Head of caudate nucleus (tissue), 42 donors: ENCODE results near the gene MARCHF9.
A peak's percentile ranks its signal among the peaks of the same experiment; 100 is the strongest.

Source experiments
- DNase-seq, 42 donors: peaks; one replicate each; pipeline versions ENCODE4 v3.0.0 to v3.0.0-alpha.2; 2020 to 2021; ENCODE audit warnings: mixed read lengths in 7 of 42
- intact Hi-C: fragments of 100-400 bp; cut with DNase I; formaldehyde crosslinking; loops from one replicate; pipeline ENCODE4 v1.15.0; 2022

MARCHF9 gene

DNA sequence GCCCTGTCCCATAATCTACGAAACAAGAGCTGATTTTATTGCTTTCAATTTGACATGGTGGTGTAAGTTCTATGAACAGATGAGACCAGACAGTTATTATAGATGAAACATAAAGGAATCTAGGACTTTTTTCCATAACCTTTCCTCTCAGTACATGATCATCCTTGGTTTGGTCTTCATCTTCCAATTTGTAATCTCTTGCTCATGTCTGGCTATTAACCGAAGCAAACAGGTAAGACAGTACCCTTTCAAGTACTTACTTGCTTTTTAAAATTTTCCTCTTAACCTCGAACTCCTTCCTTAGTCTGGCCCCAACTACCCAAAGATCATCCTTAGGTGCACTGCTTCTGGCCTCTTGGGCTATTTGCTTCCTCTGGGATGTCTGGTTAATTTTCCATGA lies 8.9 kb upstream of the MARCHF9 start:
- no peak for DNase-seq
- intact Hi-C loops: loop anchor here (10.0 kb wide), 1 partner anchor 51 kb away; the partner anchor contains the start of gene OS9

GRCh38 chr12:57749061-57749460 lies 5.8 kb upstream of the MARCHF9 start:
- DNase-seq: no peak
- intact Hi-C loops: loop anchor here (10.0 kb wide), 1 partner anchor 54 kb away; the partner anchor contains the start of gene OS9

DNA sequence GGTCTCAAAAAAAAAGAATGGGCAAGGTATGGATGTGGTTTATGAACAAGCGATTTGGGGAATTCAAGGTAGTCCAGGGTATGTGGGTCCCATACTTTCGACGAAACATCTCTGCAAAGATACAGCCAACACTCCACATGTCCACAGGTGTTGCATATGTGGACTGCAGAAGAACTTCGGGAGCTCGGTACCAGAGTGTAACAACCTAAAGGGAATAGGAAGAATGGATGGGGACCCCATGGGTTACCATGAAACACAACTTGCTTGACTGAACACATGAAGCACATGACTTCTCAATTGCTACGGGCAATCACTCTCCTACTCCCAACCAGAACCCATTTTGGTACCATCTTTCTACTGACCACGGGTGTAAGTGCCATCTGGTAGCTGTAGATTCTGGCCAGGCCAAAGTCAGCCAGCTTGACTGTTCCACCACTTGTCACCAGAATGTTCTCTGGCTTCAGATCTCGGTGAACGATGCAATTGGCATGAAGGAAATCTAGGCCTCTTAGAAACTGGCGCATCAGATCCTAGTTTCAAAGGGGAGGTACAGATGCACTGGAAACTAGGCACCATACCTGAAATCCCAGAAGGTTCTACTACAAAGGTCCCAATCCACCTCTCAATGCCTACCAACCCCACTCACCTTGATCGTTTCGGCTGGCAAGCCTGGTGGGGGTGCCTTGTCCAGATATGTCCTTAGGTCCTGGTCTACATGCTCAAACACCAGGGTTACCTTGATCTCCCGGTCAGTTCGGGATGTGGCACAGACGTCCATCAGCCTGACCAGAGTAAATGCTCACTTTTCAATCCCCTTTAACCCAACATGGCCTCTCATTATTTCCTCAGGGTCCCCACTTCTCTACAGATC lies 4.1 kb upstream of the MARCHF9 start:
- intact Hi-C loops: no loop called here

GRCh38 chr12:57751432-57751787 lies 3.5 kb upstream of the MARCHF9 start:
- DNase-seq: no peak
- intact Hi-C loops: no loop called here

More for the DNA sequence above, 4.1 kb upstream of the MARCHF9 start:
- no peak for DNase-seq

GRCh38 chr12:57751788-57752667 lies 2.9 kb upstream of the MARCHF9 start, which contains the start of gene CDK4:
Gene CDK4 (minus strand): TSS chr12:57752310. CDS start chr12:57751717, 593 bp downstream.
- intact Hi-C loops: no loop called here
- peak; percentile 99 to 100 (median 100) for DNase-seq

DNA sequence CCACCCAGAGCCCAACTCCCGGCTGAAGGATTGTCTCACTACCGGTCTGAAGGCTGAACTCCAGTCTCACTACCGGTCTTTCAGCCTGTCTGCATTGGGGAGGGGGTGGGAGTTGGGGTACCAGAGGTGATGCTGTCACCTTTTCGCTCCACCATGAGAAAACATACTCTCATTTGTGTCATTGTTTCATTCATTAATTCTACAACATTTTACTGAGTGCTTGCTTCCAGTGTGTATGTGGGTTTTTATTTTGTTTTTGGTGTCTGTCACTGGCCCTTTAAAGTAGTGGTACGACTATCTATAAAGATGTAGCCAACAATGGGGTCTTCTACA lies 2.3 kb upstream of the MARCHF9 start:
- DNase-seq: no peak
- intact Hi-C loops: no loop called here

- intact Hi-C loops: no loop called here
- no peak for DNase-seq
Measured at GRCh38 chr12:57753756-57754337, 1.1 kb upstream of the MARCHF9 start.

GRCh38 chr12:57755194-57755453 lies 221 bp downstream of the MARCHF9 start:
- no peak for DNase-seq
- intact Hi-C loops: no loop called here

GRCh38 chr12:57755454-57756372 lies 810 bp downstream of the MARCHF9 start:
- peak in 15 of 42 donors; percentile 11 to 58 (median 38) for DNase-seq
- intact Hi-C loops: no loop called here

DNA sequence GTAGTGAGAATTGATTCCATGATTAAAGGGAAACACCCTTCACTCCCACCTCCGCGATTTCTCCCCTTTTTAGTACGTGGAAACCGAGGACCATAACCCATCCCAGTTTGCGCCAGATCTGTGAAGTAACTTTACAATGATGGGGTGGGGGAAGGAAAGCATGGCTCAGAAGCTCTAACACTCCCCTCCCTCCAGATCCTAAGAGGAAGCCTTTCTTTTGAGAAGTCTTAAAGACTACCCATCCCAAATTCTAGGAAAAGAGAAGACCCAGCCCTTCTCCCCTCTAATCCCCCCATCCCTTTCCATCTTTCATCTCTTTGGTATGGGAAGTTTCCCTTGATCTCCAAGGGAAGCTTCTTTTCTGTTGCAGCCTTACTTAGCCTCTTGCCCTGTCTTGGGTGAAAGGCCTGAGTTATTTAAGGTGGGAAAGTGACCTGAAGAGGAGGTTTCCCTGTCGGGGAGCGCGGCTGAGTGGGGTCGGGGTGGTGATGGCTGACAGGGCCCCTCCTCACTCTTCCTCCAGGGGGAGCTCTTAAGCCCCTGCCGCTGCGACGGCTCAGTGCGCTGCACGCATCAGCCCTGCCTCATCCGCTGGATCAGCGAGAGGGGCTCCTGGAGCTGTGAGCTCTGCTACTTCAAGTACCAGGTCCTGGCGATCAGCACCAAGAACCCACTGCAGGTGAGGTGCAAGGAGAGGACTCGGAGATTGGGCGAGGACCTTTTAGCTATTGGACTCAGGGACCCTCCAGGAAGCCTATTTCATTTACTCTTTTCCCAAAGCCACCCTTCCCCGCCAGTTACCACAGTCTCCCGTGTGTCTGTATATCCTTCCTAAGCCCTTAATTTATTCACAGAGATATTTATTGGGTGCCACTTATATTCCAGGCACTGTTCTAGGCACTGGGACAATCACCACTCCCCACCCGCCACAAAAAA lies 1.8 kb downstream of the MARCHF9 start:
- DNase-seq: peak in 5 of 42 donors; percentile 28 to 60 (median 50)
- intact Hi-C loops: no loop called here

DNA sequence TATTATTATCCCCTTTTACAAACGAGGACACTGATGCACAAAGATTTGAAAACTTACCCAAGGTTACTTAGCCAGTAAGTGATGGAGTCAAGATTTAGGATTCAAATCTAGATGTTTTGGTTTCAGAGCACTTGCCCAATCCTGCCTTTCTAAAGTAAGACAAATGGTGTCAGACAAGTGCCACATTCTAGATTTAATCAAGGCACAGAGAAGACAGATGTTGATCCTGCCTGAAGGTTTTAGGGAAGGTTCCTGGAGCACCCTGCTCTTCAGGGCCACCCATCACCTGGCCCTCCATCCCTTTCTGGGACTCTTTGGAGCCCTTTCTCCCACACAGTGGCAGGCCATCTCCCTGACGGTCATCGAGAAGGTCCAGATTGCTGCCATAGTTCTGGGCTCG lies 2.9 kb downstream of the MARCHF9 start:
- no peak for DNase-seq
- intact Hi-C loops: no loop called here

DNA sequence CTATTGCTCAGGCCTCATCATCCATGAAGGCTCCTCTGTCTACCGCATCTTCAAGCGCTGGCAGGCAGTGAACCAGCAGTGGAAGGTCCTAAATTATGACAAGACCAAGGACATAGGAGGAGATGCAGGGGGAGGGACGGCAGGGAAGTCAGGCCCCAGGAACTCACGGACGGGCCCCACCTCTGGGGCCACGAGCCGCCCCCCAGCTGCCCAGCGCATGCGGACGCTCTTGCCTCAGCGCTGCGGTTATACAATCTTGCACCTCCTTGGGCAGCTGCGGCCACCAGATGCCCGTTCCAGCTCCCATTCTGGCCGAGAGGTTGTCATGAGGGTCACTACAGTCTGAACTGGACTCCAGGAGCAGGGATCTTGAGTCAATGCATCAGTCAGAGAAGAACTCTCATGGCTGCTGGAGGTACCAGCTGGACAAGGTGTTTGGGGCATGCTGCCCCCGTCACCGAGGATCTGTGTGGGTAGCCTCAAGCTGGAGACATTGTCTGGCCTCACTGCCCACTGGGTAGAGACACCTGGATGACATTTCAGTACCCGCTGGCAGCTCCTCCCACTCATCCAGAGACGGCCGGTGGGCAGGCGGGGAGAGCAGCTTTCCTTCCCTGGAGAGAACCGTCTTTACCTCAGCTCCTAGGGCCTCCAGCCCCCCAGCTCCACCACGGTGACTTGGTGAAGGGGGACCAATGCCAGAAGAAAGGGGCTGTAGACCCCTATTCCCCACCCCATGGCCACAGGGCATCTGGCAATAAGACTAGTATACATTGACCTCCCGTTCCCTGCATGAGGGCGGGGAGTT lies 3.9 kb downstream of the MARCHF9 start:
- intact Hi-C loops: no loop called here
- DNase-seq: no peak

GRCh38 chr12:57759360-57759980 lies 4.6 kb downstream of the MARCHF9 start:
- DNase-seq: peak in 17 of 42 donors; percentile 32 to 87 (median 57)
- intact Hi-C loops: no loop called here

DNA sequence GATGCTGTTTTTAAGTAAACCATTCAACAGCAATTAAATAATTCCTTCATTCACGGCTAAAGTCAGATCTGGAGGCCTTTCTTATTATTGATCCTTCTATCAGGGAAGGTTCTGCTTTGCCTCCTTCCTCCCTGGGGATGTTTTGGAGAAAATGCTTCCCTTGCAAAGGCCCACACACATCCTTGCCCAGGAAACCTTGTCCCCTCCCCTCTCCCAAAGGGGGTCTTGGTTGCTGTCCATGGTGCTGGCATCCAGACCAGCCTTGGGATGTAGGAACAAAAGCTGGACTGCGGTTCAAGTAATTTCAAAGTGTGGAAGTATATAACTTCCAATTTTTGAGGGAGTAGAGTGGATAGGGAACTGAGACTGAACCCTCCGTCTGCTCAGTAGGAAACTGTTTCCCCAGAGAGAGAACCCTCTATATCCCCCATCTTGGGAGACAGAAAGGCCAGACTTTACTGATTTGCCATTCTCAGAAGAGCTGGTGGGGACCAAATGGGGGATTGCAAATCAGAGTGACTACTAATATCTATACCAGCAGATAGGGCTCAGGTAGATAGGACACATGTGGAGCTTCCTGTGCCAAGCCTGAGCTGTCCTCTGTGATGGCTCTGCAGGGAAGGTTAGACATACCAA lies 5.6 kb downstream of the MARCHF9 start:
- intact Hi-C loops: no loop called here

GRCh38 chr12:57761391-57761998 lies 6.6 kb downstream of the MARCHF9 start:
- no peak for DNase-seq
- intact Hi-C loops: no loop called here

More for the DNA sequence above, 5.6 kb downstream of the MARCHF9 start:
- DNase-seq: no peak

DNA sequence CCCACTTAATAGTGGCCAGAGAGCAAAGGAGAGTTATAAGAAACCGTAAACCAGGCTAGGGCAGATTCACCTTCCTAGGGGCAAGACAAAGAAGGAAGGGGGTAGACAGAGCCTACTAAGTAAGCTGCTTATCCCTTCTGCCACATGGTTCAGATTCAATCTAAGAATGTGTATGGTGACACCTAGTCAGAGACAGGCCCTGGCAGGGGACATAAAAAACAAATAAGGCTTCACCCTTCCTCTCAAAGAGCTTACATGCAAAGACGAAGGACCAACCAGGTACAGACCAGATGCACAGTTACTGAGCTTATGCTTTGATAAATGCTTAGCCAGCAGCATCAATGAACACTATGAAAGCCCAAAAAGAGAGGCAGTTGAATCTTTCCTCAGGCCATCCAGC lies 7.6 kb downstream of the MARCHF9 start:
- no peak for DNase-seq
- intact Hi-C loops: no loop called here
